Common myeloid progenitor, CD34-positive (primary cell): Measurements from ENCODE around the gene CCL22.
"Not testable (repeated sequence)": the region's sequence is repeated elsewhere in the genome, so short reads cannot be mapped to it uniquely, and the experiment has no call there.

Experiments
- CTCF ChIA-PET: fragments of 350-600 bp; sonication (Branson Sonifier 250); formaldehyde crosslinking; loops from one replicate; lab custom pipeline; 2021; ENCODE audit warnings: antibody characterized with exemption; lab: Charles Lee
- POLR2A ChIA-PET: fragments of 350-600 bp; sonication (Branson Sonifier 250); formaldehyde crosslinking; loops from one replicate; lab custom pipeline; 2021; ENCODE audit warnings: antibody characterized with exemption; lab: Charles Lee
- DNase-seq, 3 donors: peaks; one replicate each; pipeline versions ENCODE4 v3.0.0 to v3.0.0-alpha.2; 2013
- H3K27ac ChIP-seq, 2 experiments: 1 replicate in 1 of 2; 2 replicates in 1 of 2; pipeline ENCODE4 v1.7.0; 2013; ENCODE audit warnings: inconsistent platforms in 2 of 2, low read length in 2 of 2, mild to moderate bottlenecking in 2 of 2, low read depth in 1 of 2, moderate library complexity in 1 of 2; ENCODE audit not compliant: severe bottlenecking in 2 of 2, insufficient read depth in 1 of 2, poor library complexity in 1 of 2
- H3K27me3 ChIP-seq, 5 experiments: replicated peaks in 2 of 5; 1 replicate in 3 of 5; 2 replicates in 2 of 5; pipeline versions ENCODE4 v1.6.1 to v1.7.0; 2013; ENCODE audit warnings: low read length in 4 of 5, mild to moderate bottlenecking in 2 of 5, moderate library complexity in 2 of 5, inconsistent platforms in 1 of 5; ENCODE audit not compliant: insufficient read depth in 5 of 5, control insufficient read depth in 4 of 5
- H3K36me3 ChIP-seq, 4 experiments: 1 replicate in 2 of 4; 2 replicates in 2 of 4; pipeline versions ENCODE4 v1.6.1 to v1.7.0; 2013; ENCODE audit warnings: low read length in 3 of 4, control low read depth in 1 of 4, mild to moderate bottlenecking in 1 of 4; ENCODE audit not compliant: control insufficient read depth in 4 of 4, insufficient read depth in 4 of 4
- H3K4me1 ChIP-seq, 4 experiments: 1 replicate in 3 of 4; 2 replicates in 1 of 4; pipeline versions ENCODE4 v1.6.1 to v1.7.1; 2013; ENCODE audit warnings: low read length in 3 of 4, mild to moderate bottlenecking in 3 of 4, control low read depth in 1 of 4, inconsistent platforms in 1 of 4, moderate library complexity in 1 of 4; ENCODE audit not compliant: control insufficient read depth in 4 of 4, insufficient read depth in 4 of 4; ENCODE audit errors: control extremely low read depth in 1 of 4
- H3K4me3 ChIP-seq, 7 experiments: 1 replicate in 4 of 7; 2 replicates in 3 of 7; pipeline versions ENCODE4 v1.5.1 to v1.7.0; 2013; ENCODE audit warnings: mild to moderate bottlenecking in 7 of 7, low read length in 6 of 7, moderate library complexity in 6 of 7, inconsistent platforms in 2 of 7, low read depth in 2 of 7, control low read depth in 1 of 7; ENCODE audit not compliant: insufficient read depth in 4 of 7, control insufficient read depth in 1 of 7; ENCODE audit errors: extremely low read depth in 1 of 7
- H3K9me3 ChIP-seq, 5 experiments: 1 replicate in 4 of 5; 2 replicates in 1 of 5; pipeline versions ENCODE4 v1.6.1 to v1.7.1; 2013; ENCODE audit warnings: low read length in 4 of 5, mild to moderate bottlenecking in 2 of 5, inconsistent platforms in 1 of 5, low read depth in 1 of 5, moderate library complexity in 1 of 5; ENCODE audit not compliant: control insufficient read depth in 4 of 5, insufficient read depth in 2 of 5; ENCODE audit errors: control extremely low read depth in 1 of 5
- WGBS: methylation state at CpG from one replicate; pipeline ENCODE4 v1.1.5; 2013; ENCODE audit not compliant: insufficient coverage; 5-methylcytosine and 5-hydroxymethylcytosine counted together

CCL22 gene

DNA sequence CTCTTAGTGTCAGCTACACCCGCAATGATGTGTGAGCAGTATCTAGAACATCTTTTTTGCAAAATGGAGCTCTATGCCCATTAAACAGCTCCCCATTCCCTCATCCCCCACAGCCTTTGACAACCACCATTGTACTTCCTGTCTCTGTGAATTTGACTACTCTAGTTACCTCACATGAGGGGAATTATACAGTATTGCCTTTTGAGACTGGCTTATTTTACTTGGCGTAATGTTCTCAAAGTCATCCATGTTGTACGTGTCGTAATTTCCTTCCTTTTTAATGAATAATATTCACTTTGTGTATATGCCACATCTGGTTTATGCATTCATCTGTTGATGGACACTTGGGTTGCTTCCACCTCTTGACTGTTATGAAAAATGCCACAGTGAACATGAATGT, 23.2 kb upstream of the CCL22 start:
- H3K36me3 ChIP-seq, result no peaks in the 10 kb centered on the region
- ChIA-PET POLR2A (no interaction called here), CTCF (no interaction called here)
- no peak for DNase-seq
- WGBS, result no CpG with 5 or more reads among the region's 4 CpGs
- no peak overlapping the region for H3K4me3 ChIP-seq
- H3K27me3 ChIP-seq, result no peaks in the 10 kb centered on the region
- H3K4me1 ChIP-seq, result no peaks in the 10 kb centered on the region
- no peak overlapping the region for H3K27ac ChIP-seq
- peaks cover 0 to 5% (median 0%) of the 10 kb centered on the region in 5 experiments for H3K9me3 ChIP-seq

DNA sequence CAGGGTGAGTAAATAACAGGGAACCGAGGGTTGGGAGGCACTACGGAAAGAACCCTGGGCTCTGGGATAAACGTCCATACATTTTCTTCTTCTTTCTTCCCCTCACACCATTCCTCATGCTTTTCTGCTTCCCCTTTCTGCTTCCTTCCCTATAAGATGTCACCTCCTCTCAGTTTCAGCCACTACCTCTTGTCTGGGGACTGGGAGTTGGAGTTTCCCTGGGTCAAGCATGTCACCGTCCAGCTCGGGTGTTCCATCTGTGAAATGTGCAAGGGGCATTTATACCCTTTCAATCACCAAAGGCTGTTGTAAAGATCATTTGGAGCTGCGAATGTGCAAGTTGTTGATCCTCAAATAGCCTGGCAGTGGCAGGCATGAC, 17.5 kb upstream of the CCL22 start:
- Histone ChIP-seq H3K27me3 (no peaks in the 10 kb centered on the region), H3K9me3 (no peaks in the 10 kb centered on the region), H3K4me3 (no peak overlapping the region), H3K27ac (no peak overlapping the region), H3K4me1 (peaks cover 0 to 7% (median 3%) of the 10 kb centered on the region in 4 experiments), H3K36me3 (no peaks in the 10 kb centered on the region)
- ChIA-PET POLR2A (no interaction called here), CTCF (no interaction called here)
- WGBS, result 27% methylated on average over 2 of the region's 6 CpGs
- no peak for DNase-seq

DNA sequence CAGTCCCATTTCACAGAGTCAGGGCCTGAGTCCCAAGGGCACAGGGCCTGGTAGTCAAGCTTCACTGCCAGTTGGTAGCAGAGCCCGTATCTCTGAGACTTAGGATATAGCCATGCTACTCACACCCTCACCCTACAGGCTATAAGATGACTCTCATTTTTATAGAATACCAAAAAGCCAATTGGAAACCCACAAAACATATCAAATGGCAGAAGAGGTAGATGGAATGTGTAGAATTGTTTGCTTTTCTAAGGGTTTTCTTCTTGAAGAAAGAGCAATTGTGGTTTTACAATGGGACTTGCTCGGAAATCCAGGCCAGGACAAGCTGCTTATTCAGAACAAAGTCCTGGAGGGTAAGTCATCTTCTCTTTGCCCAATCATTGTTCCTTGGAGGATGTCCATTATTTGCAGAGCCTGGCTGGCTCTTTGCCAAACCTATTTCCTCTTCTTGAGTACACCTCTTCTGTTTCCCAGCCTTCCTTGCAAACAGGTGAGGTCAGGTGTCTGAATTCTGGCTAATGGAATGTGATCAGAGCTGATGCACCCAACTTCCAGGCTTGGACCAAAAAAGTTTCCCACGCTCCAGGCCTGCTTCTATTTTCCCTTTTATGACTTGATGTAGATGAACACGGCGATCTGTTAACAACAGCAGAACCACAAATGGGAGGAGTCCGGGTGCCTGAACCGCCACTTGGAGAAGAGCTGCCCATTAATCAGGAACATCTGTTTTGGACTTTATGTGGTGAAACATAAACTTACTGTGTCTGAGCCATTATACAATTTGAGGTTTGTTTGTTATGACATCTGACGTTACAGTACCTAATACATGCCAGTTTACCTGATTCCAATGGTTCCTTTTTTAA, 16.9 kb upstream of the CCL22 start:
- no peaks in the 10 kb centered on the region for H3K9me3 ChIP-seq
- no peaks in the 10 kb centered on the region for H3K36me3 ChIP-seq
- peaks cover 0 to 7% (median 3%) of the 10 kb centered on the region in 4 experiments for H3K4me1 ChIP-seq
- 56% methylated on average over 6 of the region's 8 CpGs for WGBS
- ChIA-PET POLR2A (no interaction called here), CTCF (no interaction called here)
- H3K4me3 ChIP-seq, result no peak overlapping the region
- peaks cover 0 to 3% (median 0%) of the 10 kb centered on the region in 5 experiments for H3K27me3 ChIP-seq
- no peak overlapping the region for H3K27ac ChIP-seq
- peak in 2 of 3 donors; percentile 53 to 72 for DNase-seq

DNA sequence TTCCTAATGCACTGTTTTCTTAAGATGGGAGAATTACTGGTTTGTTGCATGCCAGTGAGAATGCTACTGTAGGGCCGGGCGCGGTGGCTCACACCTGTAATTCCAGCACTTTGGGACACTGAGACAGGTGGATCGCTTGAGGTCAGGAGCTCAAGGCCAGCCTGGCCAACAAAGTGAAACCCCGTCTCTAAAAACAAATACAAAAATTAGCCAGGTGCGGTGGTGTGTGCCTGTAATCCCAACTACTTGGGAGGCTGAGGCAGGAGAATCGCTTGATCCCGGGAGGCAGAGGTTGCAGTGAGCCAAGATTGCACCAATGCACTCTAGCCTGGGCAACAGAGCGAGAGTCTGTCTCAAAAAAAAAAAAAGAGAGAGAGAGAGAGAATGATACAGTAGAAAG, 16.0 kb upstream of the CCL22 start:
- H3K4me1 ChIP-seq, DNase-seq, CTCF ChIA-PET, H3K27ac ChIP-seq, H3K4me3 ChIP-seq, H3K9me3 ChIP-seq, H3K36me3 ChIP-seq: not testable (repeated sequence)
- POLR2A ChIA-PET, result interaction anchor here (0.6 kb wide), 1 partner anchor 386 kb away, joined by 5 read pairs; no protein-coding TSS in a partner anchor
- 98% methylated on average over 8 of the region's 9 CpGs for WGBS
- peaks cover 0 to 13% (median 5%) of the 10 kb centered on the region in 5 experiments for H3K27me3 ChIP-seq

DNA sequence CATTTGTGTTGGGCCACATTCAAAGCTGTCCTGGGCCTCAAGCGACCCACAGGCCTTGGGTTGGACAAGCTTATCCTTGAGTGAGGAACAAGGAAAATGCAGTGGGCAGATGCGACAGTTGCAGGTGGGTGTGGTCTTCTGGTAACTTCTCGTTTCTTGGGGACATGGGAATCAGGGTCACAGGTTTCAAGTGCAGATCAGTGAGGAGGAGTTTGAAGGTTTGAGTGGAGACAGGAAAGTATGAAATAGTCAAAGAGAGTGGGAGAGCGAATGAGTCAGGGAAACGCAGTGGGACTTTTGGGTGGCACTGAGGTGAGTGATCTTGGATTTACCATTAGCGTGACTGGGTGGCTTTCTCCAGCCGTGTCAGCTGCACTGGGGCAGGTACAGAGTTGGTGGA, 15.4 kb upstream of the CCL22 start:
- DNase-seq, result no peak
- ChIA-PET POLR2A (interaction anchor here (0.6 kb wide), 1 partner anchor 387 kb away, joined by 5 read pairs; no protein-coding TSS in a partner anchor), CTCF (interaction anchor here (0.9 to 1.5 kb wide), 2 partner anchors 12 to 73 kb away, joined by 3 read pairs; no protein-coding TSS in a partner anchor)
- Histone ChIP-seq H3K27ac (no peak overlapping the region), H3K27me3 (peaks cover 2 to 18% (median 5%) of the 10 kb centered on the region in 5 experiments), H3K36me3 (no peaks in the 10 kb centered on the region), H3K4me1 (peaks cover 0 to 7% (median 3%) of the 10 kb centered on the region in 4 experiments), H3K9me3 (peaks cover 0 to 7% (median 2%) of the 10 kb centered on the region in 5 experiments), H3K4me3 (no peak overlapping the region)
- 91% methylated on average over 7 of the region's 7 CpGs for whole genome bisulfite sequencing

DNA sequence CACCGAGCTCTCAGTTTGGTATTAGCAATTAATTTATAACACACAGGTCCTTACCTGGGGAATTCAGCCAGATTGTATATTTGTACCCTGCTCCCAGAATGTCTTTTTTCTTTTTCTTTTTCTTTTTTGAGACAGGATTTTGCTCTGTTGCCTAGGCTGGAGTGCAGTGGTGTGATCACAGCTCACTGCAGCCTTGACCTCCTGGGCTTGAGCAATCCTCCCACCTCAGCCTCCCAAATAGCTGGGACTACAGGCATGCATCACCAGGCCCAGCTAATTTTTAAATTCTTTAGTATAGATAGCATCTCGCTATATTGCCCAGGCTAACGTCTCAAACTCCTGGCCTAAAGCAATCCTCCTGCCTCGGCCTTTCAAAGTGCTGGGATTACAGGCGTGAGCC, 14.5 kb upstream of the CCL22 start:
- DNase-seq, POLR2A ChIA-PET, H3K27ac ChIP-seq, H3K9me3 ChIP-seq, H3K36me3 ChIP-seq, H3K4me3 ChIP-seq: not testable (repeated sequence)
- Histone ChIP-seq H3K4me1 (peaks cover 0 to 11% (median 6%) of the 10 kb centered on the region in 4 experiments), H3K27me3 (peaks cover 4 to 20% (median 5%) of the 10 kb centered on the region in 5 experiments)
- 95% methylated on average over 4 of the region's 5 CpGs for WGBS
- CTCF ChIA-PET, result interaction anchor here (0.9 to 1.5 kb wide), 2 partner anchors 13 to 72 kb away, joined by 3 read pairs; no protein-coding TSS in a partner anchor

DNA sequence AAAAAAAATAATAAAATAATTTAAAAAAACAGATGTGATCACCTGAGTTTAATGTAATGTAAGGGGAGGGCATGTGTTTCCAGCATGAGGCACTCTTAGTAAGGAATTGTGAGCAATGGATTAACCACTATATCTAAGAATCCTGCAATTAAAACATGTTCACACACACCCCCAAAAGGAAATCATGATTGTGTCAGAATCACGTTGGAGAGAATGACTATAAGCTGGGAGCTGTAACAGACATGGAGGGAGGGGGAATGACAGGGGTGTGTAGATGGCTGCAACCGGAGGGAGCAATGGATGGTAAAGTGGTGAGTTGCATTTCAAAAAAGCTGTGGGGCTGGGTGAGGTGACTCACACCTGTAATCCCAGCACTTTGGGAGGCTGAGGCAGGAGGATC, 13.6 kb upstream of the CCL22 start:
- CTCF ChIA-PET, result interaction anchor here (0.7 kb wide), 1 partner anchor 72 kb away, joined by 3 read pairs; no protein-coding TSS in a partner anchor
- peaks cover 4 to 20% (median 5%) of the 10 kb centered on the region in 5 experiments for H3K27me3 ChIP-seq

More for the DNA sequence above, 13.6 kb upstream of the CCL22 start:
- Histone ChIP-seq H3K9me3 (peaks cover 0 to 7% (median 2%) of the 10 kb centered on the region in 5 experiments), H3K4me1 (peaks cover 0 to 19% (median 9%) of the 10 kb centered on the region in 4 experiments), H3K36me3 (no peaks in the 10 kb centered on the region), H3K4me3 (no peak overlapping the region), H3K27ac (no peak overlapping the region)
- no peak for DNase-seq
- no CpG with 5 or more reads among the region's 2 CpGs for WGBS
- POLR2A ChIA-PET, result no interaction called here
